Activated CD8-positive, alpha-beta memory T cell treated with anti-CD3 and anti-CD28 coated beads, Interleukin-2, amount 50 U/mL, for 24 hours (primary cell): ENCODE results near the gene TNRC18.
"Not testable (repeated sequence)": the region's sequence is repeated elsewhere in the genome, so short reads cannot be mapped to it uniquely, and the experiment has no call there.

Source experiments
- DNase-seq: peaks from one replicate; pipeline ENCODE4 v3.0.0-alpha.2; 2020; ENCODE audit errors: extremely low read depth

Gene TNRC18

DNA sequence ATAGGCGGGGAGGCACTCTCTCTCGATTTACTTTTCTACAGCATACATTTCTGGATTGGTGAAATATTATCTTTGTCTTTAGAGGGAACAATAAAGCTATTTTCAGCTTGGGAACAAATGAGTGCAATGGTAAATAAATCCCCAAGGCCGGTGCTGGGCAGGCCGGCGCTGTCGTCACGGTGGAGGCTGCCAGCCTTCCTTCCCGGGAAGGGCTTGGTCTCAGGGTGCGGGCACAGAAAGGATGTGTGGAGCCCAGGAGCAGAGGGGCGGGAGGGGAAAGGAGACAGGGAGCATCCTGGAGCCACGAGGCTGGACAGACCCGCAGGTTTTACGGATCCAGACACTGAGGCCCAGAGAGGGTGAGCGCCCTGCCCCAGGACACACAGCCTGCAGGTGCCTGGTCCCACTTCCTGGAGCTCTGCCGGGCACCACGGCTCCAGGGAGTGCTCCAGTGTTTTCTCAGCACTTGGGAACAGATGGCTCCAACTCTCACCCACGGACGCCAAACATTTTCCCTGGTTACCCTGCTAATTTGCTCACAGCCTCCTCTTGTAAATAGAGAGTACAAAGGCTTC, 149.7 kb downstream of the TNRC18 start:
- not testable (repeated sequence) for DNase-seq

DNA sequence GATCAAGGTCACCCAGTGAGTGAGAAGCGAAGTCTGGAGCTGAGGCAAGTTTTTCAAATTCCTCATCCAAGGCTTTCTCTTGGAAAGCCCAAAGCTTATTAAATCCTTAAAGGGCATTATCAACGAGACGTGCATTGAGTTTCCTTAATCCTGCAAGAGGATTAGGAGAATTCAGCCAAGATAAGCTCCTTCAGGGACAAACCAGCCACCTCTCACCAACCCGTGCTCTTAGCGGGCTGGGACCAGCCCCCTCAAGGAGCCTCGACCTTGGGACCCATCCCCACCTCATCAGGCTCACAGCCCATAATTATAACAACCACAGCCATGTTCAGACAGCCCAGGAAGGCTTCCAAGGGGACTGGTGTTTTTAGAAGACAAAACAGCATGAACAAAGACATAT, 152.8 kb downstream of the TNRC18 start:
- no peak for DNase-seq

DNA sequence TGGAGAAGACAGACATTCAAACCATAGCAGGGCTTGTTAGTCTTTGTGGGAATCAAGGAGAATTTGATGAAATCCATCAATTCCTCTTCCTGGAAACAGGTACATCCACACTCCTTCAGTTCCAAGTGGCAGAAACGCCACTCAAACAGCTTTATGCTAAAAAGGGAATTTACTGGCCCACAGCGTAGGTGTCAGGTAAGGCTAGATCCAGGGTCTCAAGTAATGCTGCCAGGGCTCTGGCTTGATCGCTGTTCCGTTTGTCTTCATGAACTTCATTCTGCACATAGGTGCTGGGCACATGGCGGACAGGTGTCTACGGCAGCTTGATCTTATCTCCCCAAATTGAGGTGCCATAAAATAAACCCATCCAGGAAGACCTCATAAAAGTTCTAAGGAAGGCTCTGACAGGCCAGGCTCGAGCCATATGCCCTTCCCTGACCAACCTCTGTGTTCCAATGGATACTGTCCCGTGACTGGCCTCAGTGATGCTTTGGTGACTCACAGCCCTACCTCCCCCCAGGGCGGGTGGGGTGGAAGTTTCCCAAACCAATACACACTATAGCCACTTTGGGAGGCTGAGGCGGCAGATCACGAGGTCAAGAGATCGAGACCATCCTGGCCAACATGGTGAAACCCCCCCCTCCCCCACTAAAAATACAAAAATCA, 153.5 kb downstream of the TNRC18 start:
- not testable (repeated sequence) for DNase-seq

DNA sequence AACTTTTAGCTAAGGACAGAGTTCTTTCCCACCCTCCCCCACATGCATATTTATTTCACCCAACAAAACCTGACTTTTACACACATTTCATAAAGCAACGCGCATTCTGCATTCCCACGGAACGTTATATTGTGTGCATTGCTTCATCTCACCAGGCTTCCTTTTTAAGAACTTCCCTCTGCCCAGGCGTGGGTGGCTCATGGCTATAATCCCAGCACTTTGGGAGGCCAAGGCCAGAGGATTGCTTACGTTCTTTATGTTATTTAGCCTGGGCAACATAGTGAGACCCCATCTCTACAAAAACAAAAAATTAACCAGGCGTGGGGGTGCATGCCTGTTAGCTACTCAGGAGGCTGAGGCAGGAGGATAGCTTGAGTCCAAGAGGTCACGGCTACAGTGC, 155.8 kb downstream of the TNRC18 start:
- not testable (repeated sequence) for DNase-seq

DNA sequence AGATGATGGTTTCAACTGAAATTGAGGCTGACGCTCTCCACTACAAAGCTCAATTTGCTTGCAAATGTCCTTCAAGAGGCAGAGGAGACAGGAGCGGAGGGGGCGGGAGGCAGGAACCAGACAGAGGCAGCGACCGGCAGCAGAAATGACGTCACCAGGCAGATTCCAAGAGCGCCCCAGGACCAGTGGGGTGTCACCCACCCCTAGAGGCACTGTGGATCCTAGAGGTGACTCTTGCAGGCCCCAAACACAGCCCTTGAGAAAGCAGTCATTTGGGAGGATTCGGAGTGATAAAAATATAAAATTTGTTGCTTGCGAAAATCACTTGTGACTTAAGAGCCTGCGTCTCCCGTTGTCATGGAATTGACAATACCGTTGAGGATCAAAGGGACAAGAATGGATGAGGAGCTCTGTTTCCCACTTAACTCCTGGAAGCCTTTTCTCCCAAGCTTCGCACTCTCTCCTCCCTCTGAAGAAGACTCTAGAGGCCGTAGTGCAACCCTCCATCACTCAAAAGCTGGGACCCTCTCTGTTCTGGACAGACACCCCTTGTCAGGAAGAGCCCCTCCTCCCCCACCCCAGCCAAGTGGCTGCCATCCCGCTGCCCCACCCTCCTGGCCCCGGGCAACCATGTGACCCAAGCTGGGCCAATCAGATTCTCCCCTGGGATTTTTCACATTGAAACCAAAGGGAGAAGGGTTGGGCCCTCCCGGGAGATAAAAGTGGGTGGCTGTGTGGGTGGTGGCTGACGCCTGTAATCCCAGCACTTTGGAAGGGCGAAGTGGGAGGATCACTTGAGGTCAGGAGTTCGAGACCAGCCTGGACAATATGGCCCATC, 157.2 kb downstream of the TNRC18 start:
- no peak for DNase-seq

DNA sequence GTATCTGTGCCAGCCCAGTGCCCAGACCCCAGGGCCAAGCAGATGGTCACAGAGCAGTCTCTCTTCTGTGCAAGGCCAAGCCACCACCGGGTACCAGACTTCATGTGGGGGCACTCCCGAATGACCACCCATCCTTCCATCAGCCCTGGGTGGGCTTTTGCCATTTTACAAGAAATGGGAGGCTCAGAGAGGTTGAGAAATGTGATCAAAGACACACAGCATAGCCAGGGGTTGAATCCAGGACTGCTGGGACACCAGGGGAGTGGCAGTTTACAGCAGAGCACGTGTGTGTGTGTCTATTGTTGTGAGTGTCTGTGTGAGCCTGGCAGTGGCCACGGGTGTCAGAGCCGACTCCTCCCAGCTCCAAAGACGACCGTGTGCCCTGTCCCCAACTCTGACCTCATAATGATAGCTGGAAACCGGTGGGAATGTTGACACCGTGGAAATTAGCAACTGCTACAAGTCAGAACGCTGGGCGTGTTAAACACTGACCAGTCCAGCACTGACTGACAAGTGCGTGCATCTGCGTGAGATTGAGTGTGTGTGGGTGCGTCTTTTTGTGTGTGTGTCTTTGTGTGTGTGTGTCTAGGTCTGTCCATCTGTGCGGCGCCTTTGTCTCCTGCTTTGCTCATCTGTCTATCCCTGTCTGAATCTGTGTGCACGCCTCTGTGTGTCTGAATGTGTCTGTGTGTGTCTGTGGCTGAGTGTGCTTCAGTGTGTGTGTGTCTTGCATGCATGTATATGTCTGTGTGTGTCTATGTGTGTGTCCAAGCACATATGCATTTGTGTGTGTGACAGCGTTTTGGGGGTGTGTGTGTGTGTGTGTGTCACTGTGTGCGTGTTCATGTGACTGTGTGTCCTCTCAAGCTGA, 158.1 kb downstream of the TNRC18 start:
- no peak for DNase-seq

DNA sequence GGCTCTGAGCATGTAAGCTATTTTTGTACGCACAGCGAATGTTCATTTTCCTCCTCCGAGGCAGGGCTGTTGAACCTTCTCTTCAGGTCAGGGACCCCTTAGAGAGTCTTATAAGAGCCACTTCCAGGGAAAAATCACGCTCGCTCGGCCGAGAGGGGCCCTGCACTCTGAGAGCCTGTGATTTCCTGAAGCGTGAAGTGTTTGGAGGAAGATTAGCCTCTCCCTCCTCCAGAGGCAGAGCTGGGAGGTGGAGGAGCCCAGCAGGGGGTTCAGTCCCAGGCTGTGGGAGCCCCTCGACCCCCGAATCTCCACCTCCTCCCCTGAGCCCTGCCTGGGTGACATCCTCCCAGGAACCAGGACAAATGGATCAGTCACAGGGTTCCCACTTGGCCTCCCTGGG, 160.6 kb downstream of the TNRC18 start:
- not testable (repeated sequence) for DNase-seq

DNA sequence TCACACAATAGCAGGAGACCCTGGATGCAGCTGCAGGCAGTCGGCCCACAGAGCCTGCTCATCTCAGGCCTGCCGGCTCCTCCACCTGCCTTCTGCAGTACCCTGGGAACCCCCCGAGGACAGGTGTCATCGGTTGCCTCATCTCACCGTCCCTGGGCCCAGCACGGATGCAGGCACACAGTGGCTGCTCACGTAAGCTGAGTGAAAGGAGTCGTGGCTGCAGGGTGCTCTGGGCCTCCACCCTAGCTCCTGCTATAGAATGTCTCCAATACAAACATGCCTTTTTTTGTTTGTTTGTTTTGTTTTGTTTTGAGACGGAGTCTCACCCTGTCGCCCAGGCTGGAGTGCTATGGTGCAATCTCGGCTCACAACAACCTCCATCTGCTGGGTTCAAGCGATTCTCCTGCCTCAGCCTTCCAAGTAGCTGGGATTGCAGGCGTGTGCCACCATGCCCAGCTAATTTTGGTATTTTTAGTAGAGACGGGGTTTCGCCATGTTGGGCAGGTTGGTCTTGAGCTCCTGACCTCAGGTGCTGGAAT, 163.0 kb downstream of the TNRC18 start:
- DNase-seq, result not testable (repeated sequence)
